Mammary epithelial cell (primary cell): ENCODE data around the gene PARVB.

Experiments used
- EZH2 ChIP-seq: IDR thresholded peaks from 2 replicates; pipeline ENCODE4 v1.6.1; 2012; ENCODE audit warnings: low read length, inconsistent platforms, borderline replicate concordance
- TF ChIP-seq, protein P1 (sequence below), 2 donors: IDR thresholded peaks in 1 of 2; conservative IDR thresholded peaks in 1 of 2; 2 replicates each; pipeline ENCODE4 v1.5.1; 2011 to 2012; ENCODE audit warnings: inconsistent platforms in 2 of 2, low read length in 2 of 2, mild to moderate bottlenecking in 2 of 2, control low read depth in 1 of 2, low read depth in 1 of 2; ENCODE audit not compliant: insufficient read depth in 1 of 2; ENCODE audit errors: extremely low read depth in 1 of 2

DNA sequence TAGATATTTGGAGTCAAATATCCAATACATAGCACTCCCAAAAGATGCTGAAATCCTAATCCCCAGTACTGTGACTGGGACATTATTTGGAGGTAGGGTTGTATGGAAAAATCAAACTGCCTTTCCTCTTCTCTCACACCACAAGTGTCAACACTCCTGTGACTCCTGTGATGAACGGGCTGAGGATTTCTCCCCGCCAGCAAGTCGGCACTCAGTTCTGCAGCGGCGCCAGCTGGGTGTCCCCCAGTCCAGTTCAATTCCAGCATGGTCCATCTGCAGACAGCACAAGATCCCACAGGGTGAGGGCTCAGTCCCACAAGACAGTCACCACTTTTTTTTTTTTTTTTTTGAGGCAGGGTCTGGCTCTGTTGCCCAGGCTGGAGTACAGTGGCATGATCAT is 4.3 kb upstream of the PARVB start:
- TF ChIP-seq, protein P1, sequence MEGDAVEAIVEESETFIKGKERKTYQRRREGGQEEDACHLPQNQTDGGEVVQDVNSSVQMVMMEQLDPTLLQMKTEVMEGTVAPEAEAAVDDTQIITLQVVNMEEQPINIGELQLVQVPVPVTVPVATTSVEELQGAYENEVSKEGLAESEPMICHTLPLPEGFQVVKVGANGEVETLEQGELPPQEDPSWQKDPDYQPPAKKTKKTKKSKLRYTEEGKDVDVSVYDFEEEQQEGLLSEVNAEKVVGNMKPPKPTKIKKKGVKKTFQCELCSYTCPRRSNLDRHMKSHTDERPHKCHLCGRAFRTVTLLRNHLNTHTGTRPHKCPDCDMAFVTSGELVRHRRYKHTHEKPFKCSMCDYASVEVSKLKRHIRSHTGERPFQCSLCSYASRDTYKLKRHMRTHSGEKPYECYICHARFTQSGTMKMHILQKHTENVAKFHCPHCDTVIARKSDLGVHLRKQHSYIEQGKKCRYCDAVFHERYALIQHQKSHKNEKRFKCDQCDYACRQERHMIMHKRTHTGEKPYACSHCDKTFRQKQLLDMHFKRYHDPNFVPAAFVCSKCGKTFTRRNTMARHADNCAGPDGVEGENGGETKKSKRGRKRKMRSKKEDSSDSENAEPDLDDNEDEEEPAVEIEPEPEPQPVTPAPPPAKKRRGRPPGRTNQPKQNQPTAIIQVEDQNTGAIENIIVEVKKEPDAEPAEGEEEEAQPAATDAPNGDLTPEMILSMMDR (conservative IDR thresholded peaks at IDR 0.05 in 1 of 2, IDR thresholded peaks at IDR 0.05 in 1 of 2; ENCODE audit: extremely low read depth in 1 of 2, insufficient read depth in 1 of 2, low read depth in 1 of 2, low read length in 2 of 2): no peak
- no peak for TF ChIP-seq EZH2
